Nephron progenitor cell (in vitro differentiated cells): ENCODE data around the gene SOX15.

Experiments used
- DNase-seq: peaks from one replicate; pipeline ENCODE4 v3.0.0; 2021
- H3K27ac Mint-ChIP-seq: 2 replicates; pipeline ENCODE4 v1.8.0; 2021; ENCODE audit warnings: mild to moderate bottlenecking, moderate library complexity, mixed read lengths
- H3K27me3 Mint-ChIP-seq: 2 replicates; pipeline ENCODE4 v1.8.0; 2021; ENCODE audit warnings: mild to moderate bottlenecking, low read depth, mixed read lengths; ENCODE audit not compliant: poor library complexity
- H3K36me3 Mint-ChIP-seq: 2 replicates; pipeline ENCODE4 v1.8.0; 2021; ENCODE audit warnings: low read depth, mixed read lengths
- H3K4me1 Mint-ChIP-seq: 2 replicates; pipeline ENCODE4 v1.8.0; 2021; ENCODE audit warnings: mixed read lengths
- H3K4me3 Mint-ChIP-seq: 2 replicates; pipeline ENCODE4 v1.8.0; 2021; ENCODE audit warnings: mild to moderate bottlenecking, moderate library complexity, mixed read lengths
- H3K9me3 Mint-ChIP-seq: 2 replicates; pipeline ENCODE4 v1.8.0; 2021; ENCODE audit warnings: mild to moderate bottlenecking, moderate library complexity, mixed read lengths
- CTCF ChIP-seq: fragments of 200-600 bp; sonication (generic); IDR thresholded peaks from 2 replicates; pipeline ENCODE4 v1.5.0; 2021; ENCODE audit warnings: antibody characterized with exemption

SOX15 gene

GRCh38 chr17:7593296-7593695 is 3.4 kb upstream of the SOX15 start:
- Mint-ChIP-seq H3K27me3 (no peaks in the 10 kb centered on the region), H3K9me3 (no peaks in the 10 kb centered on the region), H3K4me3 (no peak overlapping the region), H3K36me3 (peaks cover 64% of the 10 kb centered on the region), H3K4me1 (peaks cover 27% of the 10 kb centered on the region), H3K27ac (peak overlapping the region; percentile 23)
- TF ChIP-seq CTCF, result no peak
- no peak for DNase-seq

GRCh38 chr17:7592422-7593021 is 2.6 kb upstream of the SOX15 start:
- Mint-ChIP-seq H3K9me3 (no peaks in the 10 kb centered on the region), H3K4me3 (no peak overlapping the region), H3K27me3 (no peaks in the 10 kb centered on the region), H3K4me1 (peaks cover 30% of the 10 kb centered on the region), H3K27ac (peak overlapping the region; percentile 70), H3K36me3 (peaks cover 60% of the 10 kb centered on the region)
- no peak for TF ChIP-seq CTCF
- DNase-seq, result no peak

GRCh38 chr17:7591596-7591995 is 1.7 kb upstream of the SOX15 start:
- no peaks in the 10 kb centered on the region for H3K27me3 Mint-ChIP-seq
- H3K27ac Mint-ChIP-seq, result peak overlapping the region; percentile 30
- DNase-seq, result no peak
- no peak overlapping the region for H3K4me3 Mint-ChIP-seq
- peaks cover 51% of the 10 kb centered on the region for H3K36me3 Mint-ChIP-seq
- no peak for TF ChIP-seq CTCF
- H3K4me1 Mint-ChIP-seq, result peaks cover 32% of the 10 kb centered on the region
- H3K9me3 Mint-ChIP-seq, result no peaks in the 10 kb centered on the region

- no peak for DNase-seq
- peaks cover 36% of the 10 kb centered on the region for H3K4me1 Mint-ChIP-seq
- H3K4me3 Mint-ChIP-seq, result no peak overlapping the region
- H3K9me3 Mint-ChIP-seq, result no peaks in the 10 kb centered on the region
- no peak for TF ChIP-seq CTCF
- H3K36me3 Mint-ChIP-seq, result peaks cover 45% of the 10 kb centered on the region
- no peaks in the 10 kb centered on the region for H3K27me3 Mint-ChIP-seq
- H3K27ac Mint-ChIP-seq, result no peak overlapping the region
Measured at GRCh38 chr17:7590743-7591142, 849 bp upstream of the SOX15 start.

- peak; percentile 77 for TF ChIP-seq CTCF
- Mint-ChIP-seq H3K4me3 (no peak overlapping the region), H3K36me3 (peaks cover 40% of the 10 kb centered on the region), H3K27ac (no peak overlapping the region), H3K27me3 (no peaks in the 10 kb centered on the region), H3K9me3 (no peaks in the 10 kb centered on the region), H3K4me1 (peaks cover 47% of the 10 kb centered on the region)
- DNase-seq, result peak; percentile 79
Measured at GRCh38 chr17:7589204-7589868, 558 bp downstream of the SOX15 start.
